SKM-1 treated with dmso at 0.1 percent for 144 hours (cell line): ENCODE measurements around the gene RNPS1.
"Not testable (repeated sequence)": the region's sequence is repeated elsewhere in the genome, so short reads cannot be mapped to it uniquely, and the experiment has no call there.

ENCODE experiments used
- DNase-seq: peaks from one replicate; lab custom pipeline; 2025; ENCODE audit not compliant: unreplicated experiment; lab: John Stamatoyannopoulos, UW

The RNPS1 gene

DNA sequence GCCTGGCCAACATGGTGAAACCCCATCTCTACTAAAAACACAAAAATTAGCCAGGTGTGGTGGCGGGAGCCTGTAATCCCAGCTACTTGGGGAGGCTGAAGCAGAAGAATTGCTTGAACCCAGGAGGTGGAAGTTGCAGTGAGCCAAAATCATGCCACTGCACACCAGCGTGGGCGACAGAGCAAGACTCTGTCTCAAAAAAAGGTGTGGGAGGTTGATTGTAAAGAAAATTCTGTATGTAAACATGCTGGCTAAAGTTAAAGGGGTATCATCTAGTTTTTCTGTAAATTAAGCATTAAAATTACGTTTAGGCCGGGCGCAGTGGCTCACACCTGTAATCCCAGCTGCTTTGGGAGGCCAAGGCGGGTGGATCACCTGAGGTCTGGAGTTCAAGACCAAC, 9.4 kb downstream of the RNPS1 start:
- not testable (repeated sequence) for DNase-seq

DNA sequence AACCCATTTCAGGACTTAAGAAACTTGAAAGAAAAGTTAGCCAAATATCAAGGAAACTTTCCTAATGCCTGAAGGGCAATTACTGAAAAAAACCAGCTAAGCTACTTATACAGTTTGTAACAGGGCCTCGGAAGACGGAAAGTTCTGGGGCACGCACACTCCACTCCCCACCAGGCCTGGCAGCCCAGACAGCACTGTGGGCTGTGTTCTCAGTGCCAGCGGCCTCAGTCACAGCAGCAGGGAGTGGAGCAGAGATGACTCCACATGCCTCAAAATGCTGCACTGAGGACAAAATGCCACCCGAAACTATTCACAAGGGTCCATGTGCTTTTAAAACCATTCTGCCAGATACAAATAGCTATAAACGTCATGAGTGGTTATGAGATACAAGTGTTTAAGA, 10.2 kb downstream of the RNPS1 start:
- no peak for DNase-seq

DNA sequence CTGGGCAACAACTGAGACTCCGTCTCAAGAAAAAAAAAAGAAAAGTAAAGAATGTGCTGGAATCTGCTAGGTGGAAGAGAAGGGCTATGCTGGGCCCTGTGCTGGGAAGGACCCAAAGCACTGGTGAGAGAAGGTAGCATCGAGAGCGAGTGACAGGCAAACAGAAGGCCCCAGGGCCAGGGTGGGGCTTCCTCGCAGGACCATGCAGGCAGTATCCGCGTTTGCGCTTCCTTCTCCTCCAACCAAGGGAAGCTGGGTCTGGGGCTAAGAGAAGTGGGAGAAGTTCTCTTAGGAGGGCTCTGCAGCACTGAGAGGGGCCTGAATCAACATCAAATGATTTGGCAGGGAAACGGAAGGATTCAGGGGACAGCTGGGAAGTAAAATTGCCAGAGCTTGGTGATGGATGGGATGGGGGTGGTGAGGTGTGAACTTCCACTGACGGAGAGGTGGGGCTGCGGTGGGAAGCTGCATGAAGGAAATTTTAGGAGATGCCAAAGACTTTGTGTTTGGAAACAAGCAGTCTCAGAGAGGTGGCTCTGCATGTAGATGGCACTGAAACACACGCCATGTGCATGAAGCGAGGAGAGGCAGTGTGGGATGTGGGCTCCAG, 11.3 kb downstream of the RNPS1 start:
- no peak for DNase-seq

DNA sequence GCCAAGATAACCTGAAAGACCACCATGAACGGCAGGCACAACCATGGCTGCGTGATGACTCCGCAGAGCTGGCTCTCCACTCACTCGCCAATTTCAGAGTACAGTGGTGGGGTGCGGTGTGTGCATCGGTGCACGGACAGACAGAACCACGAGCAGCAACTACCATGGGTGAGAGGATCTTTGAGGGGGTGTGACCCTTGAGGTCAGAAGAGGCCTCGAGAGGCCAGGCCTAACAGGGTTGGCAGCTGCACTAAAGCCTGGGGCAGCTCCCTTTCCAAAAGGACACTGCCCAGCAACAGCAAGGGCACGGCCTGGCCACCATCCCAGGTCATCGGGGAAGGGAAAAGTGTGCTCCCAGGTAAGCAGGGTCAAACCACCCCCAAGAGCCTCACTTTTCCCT, 14.6 kb downstream of the RNPS1 start:
- DNase-seq = no peak

DNA sequence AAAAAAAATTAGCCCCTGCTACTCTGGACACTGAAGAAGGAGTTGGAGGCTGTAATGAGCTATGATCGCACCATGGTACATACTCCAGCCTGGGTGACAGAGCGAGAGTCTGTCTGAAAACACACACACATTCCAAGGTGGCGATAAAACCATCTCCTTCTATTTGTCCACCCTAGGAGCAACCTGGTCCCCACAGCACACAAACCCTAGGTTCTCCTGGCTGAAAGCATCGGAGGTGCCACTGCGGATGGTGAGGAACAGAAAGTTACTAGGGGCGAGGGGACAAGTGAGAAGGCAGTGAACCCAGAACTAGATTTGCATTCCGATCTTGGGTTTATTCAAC, 15.1 kb downstream of the RNPS1 start:
- DNase-seq = no peak

DNA sequence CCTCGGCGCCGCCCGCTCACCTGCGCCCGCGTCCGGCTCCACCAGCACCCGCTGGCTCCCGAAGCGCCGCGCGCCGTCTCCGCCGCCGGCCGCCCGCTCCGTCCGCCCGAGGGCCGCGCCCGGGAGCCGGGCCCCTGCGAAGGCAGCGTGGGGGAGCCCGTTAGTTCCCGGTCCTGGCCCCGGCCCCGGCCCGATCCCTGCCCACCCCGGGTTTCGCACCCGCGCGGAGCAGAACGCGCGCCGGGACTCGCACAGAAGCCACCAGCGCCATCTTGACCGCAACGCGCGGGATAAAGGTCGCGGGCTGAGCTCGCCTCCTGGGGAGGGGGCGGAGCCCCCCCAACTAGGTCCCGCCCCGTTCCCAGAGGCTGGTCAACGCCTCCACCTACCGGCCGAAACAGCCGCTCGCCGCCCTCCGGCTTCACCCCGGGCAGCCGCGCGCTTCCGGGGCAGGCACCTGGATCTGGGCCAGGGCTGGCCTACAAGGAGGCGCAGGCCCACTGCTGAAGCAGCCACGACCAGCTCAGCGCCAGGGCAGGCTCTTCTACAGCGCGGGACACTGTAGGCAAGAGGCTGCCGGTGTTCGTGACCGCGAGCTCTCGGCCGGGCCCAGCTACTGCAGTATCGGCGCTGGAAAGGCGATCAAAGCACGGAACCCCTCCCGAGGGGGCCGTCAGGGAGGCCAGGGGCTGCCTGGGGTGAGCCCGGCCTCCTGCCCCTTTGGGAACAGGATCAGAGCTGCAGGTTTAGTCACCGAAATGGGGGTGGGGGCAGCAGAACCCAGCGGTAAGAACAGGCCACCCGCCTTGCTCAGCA, 16.4 kb downstream of the RNPS1 start, which contains the start of gene ECI1:
TSS of gene ECI1 (minus strand) at position 292 of the 816 bp plus-strand sequence. CDS start at position 271, 21 bp downstream.
- DNase-seq = peak; percentile 85

DNA sequence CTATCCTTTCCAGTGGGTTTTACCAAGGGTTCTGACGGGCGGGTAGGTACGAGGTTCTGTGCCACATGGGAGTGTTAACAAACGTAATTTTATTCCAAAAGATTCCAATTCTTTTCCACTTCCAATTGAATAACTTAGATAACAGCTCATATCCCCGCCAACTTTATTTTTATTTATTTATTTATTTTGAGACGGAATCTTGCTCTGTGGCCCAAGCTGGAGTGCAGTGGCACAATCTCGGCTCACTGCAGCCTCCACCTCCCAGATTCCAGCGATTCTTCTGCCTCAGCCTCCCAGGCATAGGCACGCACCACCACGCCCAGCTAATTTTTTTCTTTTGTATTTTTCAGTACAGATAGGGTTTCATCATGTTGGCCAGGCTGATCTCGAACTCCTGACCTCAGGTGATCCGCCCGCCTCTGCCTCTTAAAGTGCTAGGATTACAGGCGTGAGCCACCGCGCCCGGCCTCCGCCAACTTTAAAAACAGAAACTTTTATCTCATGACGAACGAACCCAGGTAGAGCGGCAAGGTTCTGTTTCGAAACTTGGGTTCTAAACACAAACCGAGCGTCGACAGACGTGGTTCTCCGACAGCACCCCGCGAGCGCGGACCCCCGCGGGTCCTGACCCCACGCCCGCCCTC, 17.2 kb downstream of the RNPS1 start:
- no peak for DNase-seq

DNA sequence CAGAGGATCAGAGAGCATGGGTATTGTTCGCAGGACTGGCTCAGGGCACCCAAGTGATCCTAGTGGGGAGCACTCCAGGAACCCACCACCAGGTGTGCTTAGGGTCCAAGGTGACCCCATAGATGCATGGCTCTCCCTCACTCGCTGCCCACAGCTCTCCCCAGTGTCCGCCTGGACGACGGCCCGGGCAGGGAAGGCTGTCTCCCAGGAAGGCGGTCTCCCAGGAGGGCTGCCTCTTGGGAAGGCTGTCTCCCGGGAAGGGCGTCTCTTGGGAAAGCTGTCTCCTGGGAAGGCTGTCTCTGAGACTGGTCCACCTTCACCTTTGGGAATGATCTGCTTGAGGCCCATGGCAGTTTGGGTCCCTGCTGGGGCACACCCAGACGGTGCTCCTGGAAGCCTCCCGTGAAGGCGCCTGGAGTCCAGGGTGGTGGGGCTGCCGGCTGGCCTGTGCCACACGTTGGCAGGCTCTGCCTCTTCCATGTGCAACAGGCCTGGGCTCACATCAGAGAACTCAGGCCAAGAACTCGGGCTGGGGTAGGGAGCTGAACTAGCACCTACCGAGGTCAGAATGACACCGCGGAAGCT, 21.5 kb downstream of the RNPS1 start:
- DNase-seq = no peak

DNA sequence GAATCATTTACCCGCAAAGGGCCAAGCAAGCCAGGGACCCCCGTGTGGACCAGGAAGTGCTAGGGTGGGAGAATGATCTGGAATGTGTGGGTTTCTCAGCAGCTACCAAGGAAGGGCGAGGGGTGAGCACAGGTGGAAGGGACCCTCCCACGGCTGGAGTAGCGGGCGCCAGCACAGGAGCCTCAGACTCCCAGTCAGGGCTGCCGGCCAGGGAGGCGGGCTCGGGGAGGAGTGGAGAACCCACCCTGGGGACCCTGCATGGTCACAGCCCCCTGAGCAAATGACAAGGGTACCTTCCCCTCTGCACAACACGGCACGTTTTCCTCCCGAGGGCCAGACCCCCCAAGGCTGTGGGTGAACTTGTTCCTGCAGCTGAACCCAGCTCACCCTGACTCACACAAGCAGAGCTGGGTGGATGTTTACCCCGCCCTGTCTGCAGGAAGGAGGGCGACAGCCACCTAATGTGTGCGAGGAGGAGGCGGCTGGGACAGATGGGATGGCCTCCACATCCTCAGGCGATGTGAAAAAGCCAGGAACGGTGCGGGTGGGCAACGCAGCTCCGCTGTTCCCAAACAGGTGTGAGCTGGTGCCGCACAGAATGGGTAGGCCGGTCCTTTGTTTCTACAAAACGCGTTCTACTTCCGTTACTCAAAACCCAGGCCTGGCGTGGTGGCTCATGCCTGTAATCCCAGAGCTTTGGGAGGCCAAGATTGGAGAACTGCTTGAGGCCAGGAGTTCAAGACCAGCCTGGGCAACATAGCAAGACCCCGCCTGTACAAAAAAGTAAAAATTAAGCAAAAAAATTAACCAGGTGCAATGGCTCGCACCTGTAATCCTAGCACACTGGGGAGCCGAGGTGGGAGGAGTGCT, 22.8 kb downstream of the RNPS1 start:
- no peak for DNase-seq

DNA sequence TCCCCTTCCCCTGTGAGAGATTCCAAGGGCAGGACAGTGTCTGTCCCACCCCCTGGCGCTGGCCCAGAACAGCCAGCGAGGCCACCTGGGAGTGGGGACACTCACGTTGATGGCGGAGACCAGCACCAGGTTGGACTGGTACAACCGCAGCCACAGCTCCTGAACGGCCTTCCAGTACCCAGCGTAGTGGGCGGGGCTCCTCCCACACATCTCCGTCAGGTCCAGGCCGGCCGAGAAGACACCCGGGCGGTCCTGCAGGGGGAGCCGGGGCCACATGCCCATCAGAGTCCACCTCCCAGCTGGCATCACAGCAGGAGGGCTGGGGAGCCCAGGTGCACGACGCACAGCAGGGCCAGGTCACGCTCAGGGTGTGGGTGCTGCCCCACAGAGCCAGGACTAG, 23.6 kb downstream of the RNPS1 start:
- no peak for DNase-seq

DNA sequence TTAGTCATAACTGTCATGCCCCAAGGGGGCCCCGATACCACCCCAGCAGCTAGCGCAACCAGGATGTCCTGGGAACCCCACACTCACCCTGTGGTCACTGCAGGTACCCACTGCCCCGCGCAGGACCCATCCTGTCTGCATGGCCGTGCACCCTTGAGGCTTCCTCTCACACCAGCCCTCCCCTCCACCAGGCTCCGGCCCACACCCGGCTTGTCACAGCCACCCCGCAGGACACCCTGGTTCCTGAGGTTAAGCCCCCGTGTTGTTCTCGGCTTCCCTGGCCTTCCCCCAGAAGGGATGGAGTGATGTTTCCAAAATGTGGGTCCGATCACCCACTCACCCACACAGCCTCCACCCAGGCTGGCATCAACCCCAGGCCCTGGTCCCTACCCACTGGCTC, 24.1 kb downstream of the RNPS1 start:
- DNase-seq = no peak

DNA sequence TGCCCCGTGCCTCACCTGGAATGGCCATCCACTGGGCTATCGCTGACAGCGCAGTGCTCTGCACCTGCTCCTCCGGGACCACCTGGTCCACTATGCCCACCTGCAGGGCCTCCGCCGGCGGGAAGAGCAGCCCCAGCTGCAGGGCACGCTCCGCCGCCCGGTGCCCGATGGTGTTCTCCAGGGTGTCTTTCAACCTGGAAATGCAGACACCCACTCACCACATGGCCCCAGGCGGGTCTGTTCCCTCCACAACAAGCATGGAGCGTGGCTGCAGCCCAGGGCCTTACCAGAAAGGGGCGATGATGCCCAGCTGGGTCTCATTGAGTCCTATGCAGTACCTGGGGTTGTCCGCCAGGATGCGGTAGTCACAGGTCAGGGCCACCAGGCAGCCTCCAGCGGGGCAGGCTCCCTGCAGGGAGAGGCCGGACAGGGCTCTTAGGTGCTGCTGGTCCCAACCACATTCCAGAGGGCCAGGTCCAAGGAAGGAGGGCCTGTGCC, 24.8 kb downstream of the RNPS1 start:
- peak; percentile 30 for DNase-seq

DNA sequence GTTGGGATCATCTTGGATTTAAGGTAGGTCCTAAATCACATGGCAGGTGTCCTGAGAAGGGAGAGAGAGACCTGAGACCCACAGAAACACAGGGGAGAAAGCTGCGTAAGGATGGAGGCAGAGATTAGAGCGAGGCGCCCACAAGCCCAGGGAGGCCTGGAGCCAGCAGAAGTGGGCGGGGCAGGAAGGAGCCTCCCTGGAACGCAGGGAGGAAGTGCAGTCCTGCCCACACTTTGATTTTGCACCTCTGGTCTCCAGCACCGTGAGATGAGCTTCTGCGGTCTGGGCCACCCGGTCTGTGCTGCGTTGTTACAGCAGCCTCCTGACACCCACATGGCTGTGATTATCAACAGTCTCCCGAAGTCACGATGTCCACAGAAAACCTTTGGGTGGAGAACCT, 25.3 kb downstream of the RNPS1 start:
- no peak for DNase-seq

DNA sequence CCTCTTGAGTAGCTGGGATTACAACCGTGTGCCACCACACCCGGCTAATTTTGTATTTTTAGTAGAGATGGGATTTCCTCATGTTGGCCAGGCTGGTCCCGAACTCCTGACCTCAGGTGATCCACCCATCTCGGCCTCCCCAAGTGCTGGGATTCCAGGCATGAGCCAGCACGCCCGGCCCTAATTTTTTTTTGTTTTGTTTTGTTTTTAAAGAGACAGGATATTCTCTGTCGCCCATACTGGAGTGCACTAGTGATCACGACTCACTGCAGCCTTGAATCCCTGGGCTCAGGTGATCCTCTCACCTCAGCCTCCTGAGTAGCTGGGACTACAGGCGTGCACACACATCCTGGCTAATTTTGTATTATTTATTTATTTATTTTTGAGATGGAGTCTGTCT, 27.6 kb downstream of the RNPS1 start:
- DNase-seq = not testable (repeated sequence)

DNA sequence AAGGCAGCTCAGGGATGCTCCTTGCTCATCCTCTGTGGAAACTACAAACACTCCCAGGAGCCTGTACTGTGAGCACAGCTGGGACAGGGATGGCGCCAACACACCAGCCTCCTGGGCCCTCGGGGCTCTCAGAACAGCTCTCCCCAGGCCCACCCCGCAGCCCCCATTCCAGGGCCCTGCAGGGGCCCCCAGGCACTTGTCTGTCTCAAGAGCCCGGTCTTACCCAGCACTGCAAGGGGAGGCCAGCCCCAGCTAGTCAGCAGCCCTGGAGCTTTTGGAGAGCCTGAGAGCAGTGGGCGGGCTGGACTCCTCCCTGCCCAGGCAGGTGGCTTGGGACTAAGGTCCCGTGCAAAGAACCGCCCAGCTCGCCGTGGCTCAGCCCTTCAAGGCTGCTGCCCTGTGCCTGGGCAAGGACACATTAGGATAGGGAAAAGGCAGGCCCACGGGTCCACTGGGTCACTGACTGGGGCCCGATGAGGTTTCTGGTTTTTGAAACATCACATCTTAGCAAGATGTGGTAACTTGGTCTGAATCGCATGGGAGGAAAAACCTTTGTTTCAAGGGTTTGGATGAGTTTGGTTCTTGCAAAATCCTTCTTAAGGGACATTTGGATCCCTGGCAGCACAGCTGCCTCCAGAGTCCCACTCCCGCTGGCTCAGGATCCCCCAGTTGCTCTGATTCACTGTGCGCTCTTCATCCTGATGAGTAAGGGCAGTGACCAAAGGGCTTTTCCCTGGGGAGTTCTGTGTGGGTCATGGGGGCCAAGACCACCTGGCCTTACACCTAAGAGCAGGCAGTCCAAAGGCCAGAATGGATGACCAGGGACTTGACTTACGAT, 28.9 kb downstream of the RNPS1 start:
- DNase-seq = no peak

DNA sequence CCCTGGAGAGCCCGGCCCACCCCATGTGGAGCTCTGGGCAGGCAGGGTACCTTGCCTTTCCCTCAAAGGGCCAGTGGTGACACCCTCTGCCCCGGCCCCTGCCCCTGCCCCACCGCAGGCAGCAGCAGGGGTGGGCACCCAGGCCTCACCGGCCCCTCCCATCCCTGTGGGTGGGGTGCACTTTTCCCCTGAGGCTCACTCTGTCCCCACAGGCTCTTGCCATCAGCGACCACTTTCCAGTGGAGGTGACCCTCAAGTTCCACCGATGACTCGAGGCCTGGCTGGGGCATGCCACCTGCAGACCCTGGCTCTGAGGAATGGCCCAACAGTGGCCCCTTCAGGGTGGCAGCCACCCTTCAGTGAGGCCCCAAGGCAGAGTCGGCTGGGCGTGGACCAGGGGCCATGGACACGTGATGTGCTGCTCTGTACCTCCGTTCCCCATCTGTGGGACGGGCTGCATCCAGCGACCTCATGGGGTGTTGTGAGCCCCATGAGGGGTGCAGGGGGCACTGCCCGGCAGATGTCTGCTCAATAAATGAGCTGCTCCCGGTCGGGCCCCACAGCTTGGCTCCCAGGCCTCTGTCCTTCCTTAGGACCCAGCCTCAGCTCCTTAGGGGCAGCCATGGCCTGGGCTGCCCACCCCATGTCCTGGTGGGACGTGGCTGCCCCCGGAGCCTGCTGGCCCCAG, 29.6 kb downstream of the RNPS1 start:
- DNase-seq = no peak

DNA sequence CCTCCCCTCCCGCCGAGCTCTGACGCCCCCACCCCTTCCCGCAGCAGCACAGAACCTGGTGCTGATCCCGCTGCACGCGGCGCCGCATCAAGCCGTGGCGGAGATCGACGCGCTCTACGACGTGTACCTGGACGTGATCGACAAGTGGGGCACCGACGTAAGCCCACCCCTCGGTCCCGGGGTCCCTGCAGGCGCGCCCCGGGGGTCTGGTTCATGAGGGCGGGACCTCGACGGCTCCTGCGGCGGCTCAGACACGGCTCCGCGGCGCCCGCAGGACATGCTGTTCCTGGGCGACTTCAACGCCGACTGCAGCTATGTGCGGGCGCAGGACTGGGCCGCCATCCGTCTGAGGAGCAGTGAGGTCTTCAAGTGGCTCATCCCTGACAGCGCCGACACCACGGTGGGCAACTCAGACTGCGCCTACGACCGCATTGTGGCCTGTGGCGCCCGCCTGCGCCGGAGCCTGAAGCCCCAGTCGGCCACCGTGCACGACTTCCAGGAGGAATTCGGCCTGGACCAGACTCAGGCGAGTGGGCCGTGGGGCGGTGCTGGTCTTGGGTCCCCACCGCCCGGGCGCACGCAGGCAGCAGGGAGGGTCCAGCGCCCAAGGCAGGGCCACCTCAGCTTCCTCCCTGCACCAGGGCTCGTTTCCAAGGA, 30.3 kb downstream of the RNPS1 start:
- no peak for DNase-seq

DNA sequence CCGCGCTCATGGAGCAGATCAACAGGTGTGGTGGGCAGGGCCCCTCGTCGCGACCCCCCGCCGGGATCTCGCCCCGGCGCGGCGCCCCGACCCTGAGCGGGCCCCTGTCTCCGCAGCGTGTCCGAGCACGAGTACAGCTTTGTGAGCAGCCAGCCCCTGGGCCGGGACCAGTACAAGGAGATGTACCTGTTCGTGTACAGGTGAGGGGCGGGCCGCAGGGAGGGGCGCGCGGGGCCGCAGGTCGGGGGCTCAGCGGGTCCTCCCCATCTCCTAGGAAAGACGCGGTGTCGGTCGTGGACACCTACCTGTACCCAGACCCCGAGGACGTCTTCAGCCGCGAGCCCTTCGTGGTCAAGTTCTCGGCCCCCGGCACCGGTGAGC, 30.8 kb downstream of the RNPS1 start:
- no peak for DNase-seq
